SU-DHL-6 (cell line): ENCODE measurements around the gene TTC16.

Experiments used
- EZH2phosphoT487 ChIP-seq: fragments of 200-600 bp; sonication (generic), shearing (Covaris generic); conservative IDR thresholded peaks from 2 replicates; pipeline ENCODE4 v1.6.1; 2018; ENCODE audit warnings: mild to moderate bottlenecking, antibody characterized with exemption, low read length, moderate library complexity, mixed read lengths
- TF ChIP-seq, protein P1 (sequence below): fragments of 200-600 bp; sonication (generic); IDR thresholded peaks from one replicate; pipeline ENCODE4 v1.5.1; 2017; ENCODE audit warnings: antibody characterized with exemption, mild to moderate bottlenecking, low read length, moderate library complexity; ENCODE audit not compliant: insufficient read depth, poor library complexity, severe bottlenecking

DNA sequence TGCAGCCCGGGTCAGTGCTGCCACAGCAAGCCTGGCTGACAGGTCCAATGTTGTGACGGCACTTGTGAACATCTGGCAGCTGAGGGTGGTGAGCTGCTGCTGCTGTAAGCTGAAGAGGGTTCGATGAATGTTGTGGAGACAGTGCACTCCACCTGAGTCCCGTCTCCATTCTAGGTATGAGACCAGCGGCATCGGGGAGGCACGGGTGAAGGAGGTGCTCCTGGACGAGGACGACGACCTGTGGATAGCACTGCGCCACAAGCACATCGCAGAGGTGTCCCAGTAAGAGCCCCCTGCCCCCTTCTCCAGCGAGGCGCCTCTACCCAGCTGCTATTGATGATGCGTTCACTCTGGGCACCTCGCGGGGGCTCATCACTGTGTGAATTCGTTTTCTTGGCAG is 48.0 kb upstream of the TTC16 start:
- TF ChIP-seq, protein P1, sequence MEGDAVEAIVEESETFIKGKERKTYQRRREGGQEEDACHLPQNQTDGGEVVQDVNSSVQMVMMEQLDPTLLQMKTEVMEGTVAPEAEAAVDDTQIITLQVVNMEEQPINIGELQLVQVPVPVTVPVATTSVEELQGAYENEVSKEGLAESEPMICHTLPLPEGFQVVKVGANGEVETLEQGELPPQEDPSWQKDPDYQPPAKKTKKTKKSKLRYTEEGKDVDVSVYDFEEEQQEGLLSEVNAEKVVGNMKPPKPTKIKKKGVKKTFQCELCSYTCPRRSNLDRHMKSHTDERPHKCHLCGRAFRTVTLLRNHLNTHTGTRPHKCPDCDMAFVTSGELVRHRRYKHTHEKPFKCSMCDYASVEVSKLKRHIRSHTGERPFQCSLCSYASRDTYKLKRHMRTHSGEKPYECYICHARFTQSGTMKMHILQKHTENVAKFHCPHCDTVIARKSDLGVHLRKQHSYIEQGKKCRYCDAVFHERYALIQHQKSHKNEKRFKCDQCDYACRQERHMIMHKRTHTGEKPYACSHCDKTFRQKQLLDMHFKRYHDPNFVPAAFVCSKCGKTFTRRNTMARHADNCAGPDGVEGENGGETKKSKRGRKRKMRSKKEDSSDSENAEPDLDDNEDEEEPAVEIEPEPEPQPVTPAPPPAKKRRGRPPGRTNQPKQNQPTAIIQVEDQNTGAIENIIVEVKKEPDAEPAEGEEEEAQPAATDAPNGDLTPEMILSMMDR, result no peak
- no peak for TF ChIP-seq EZH2phosphoT487
